Suppressor macrophage treated with lipopolysaccharide for 4 hours (primary cell): ENCODE results near the gene PARD3B.
A peak's percentile ranks its signal among the peaks of the same experiment; 100 is the strongest.

ENCODE experiments used
- DNase-seq: peaks from one replicate; pipeline ENCODE4 v3.0.0-alpha.2; 2020

PARD3B gene

DNA sequence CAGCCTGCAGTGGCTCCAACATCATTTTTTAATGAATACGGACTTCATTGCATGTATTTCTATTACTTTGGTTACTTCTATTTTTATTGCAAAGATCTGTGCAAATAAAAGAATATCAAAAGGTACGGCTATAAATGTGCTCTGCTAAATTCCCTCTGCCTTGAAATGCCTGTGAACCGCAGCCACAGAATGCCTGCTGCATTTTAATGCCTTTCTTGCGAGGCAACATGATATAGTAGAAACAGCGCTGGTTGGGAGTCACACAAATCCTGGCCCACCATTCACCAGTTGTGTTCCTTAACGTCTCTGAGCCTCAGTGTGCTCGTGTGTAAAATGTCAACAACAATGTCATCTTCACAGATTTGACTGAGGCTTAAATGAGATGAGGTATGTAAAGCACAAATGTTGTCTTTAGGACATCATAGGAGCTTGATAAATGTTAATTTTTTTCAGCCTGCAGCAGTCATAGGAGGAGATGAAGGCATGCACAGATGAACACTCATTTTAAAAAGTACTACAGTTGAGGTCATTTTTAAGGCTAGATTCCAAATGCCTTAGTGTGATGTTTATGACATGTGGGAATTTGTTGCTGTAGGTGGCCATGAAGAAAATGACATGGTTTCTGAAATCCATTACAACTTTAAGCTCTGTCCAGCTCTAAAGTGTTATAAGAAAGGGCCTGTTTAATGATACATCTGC, 949.4 kb downstream of the PARD3B start:
- no peak for DNase-seq

- no peak for DNase-seq
Observed at GRCh38 chr2:205495819-205496218, 950.5 kb downstream of the PARD3B start.

- no peak for DNase-seq
Observed at GRCh38 chr2:205496370-205496769, 951.1 kb downstream of the PARD3B start.

- DNase-seq: no peak
Observed at GRCh38 chr2:205496772-205497171, 951.5 kb downstream of the PARD3B start.

GRCh38 chr2:205499006-205499405, 953.7 kb downstream of the PARD3B start:
- DNase-seq: no peak

DNA sequence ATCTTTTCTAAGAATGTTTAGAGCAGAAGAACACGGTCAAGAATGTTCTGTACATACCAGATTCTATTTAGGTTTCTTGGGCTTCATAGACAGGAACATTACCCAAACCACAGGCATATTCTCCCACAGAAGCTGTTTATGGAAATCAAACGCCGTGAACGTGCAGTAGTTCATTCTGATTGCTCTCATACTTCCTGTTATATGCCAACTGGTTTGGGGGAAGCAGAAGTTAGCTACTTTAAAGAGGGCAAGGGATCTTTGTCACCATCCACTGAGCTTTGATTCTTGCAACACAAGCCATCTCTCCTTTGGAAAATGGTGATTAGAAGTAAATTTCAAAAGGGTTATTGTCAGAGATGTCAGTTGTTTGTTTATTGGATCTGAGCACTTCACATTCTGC, 954.8 kb downstream of the PARD3B start:
- DNase-seq: peak; percentile 19

DNA sequence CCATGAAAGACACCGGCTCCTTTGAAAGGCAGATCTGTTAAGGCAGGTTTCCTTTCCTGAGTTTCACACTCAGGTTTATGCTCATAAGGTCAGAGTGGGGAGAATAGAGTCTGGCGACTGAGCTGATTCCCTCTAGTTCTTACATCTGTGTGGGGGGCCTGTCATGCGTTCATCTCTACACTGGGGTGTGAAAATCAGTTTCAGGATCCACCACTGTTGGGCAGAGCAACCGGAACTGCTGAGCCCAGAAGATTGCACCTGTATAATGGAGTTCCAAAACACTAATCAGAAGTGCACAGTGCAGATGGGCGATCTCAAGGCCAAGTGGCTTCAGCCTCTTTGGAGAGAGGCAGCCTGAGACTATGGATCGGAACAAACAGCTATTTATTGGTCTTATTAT, 955.7 kb downstream of the PARD3B start:
- no peak for DNase-seq

- no peak for DNase-seq
Observed at GRCh38 chr2:205501826-205502225, 956.6 kb downstream of the PARD3B start.

- no peak for DNase-seq
Observed at GRCh38 chr2:205505371-205505770, 960.1 kb downstream of the PARD3B start.

DNA sequence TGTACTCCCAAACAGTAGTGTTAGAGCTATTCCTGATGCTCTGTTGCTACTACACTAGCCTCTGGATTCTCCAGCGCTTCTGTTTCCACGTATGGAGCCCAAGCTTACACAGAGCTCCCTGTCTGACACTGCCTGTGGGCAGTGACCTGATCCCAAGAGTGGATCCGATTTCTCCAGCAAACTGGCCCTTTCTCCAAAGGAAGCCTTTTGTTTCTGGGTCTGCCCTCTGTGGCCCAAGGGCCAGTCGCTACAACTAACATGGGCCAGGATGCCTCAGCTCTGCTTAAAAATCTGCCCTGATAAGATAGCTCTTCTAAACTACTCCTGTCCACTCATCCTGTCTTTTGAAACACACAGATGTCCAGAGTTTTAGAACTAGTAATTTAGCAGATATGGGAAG, 964.4 kb downstream of the PARD3B start:
- DNase-seq: no peak

- no peak for DNase-seq
Observed at GRCh38 chr2:205510345-205510744, 965.1 kb downstream of the PARD3B start.

- DNase-seq: no peak
Observed at GRCh38 chr2:205511221-205511620, 965.9 kb downstream of the PARD3B start.

DNA sequence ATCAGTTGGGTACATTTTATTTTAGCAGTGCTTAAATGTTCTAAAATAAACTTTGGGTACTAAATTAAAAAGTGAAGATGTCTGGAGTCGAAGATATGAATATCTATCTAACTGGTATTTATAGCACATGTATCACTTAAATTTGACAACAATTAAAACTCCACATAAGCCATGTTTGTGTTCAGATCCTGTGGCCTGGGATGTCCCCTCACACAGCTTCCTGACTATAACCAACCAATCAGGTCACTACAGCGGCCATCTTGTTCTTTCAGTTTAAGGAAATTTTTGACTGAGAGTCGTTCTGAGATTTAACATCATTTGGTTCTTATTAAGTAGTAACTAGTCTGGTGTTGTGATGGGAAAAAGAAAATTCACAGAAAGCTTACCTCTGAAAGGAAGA, 966.4 kb downstream of the PARD3B start:
- DNase-seq: no peak

DNA sequence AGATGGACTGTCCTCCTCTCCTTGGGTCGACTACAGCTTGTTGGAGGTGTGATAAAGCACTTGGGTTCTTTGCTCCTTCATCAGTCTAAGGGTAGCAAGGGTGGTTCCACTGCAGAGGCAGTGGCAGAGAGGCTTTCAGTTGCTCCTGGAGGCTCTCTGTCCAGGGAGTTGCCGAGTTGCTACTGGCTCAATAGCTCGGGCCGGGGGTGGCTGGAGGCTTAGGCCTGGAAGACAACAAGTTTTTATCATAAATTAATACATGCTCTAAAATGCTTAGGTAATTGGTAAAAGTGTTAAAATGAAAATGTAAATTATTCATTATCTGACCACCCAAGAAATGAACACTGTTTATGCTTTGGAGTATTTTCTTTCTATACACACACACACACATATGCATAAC, 975.0 kb downstream of the PARD3B start:
- DNase-seq: no peak

DNA sequence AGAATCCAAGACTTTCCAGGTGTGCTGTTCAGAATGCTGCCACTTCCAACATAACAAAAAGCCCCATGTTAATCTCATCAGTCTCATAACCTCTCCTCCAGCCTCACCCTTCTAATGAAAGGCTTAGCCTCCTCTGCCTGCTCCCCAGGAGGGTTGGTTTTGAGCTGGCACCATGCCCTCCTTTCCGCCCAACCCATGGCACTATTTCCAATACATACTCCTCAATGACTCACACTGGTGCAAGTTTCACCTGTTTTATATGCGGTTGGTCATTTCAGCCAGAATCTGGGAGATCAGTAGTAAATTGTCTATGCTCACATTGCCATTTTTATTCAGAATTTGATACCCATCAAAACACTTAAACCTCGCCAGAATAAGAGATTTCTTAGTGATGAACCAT, 979.4 kb downstream of the PARD3B start:
- no peak for DNase-seq

DNA sequence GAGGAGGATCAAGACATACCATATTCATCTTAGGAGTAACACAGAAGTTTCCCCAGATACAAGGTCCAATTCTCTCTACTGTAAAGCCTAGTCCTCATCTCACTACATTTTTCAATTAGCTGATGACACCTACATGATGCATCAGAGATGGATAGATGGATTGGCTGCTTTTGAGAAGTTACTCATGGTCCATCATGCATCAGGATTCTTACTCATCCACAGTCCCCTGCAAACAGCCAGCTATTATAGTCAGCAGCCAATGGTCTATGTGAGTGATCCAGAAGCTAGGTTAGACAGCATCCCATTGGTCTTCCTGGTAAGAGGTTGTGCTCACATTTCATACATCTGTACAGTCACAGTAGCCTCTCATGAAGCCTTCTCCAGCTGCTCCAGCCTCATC, 982.5 kb downstream of the PARD3B start:
- no peak for DNase-seq

DNA sequence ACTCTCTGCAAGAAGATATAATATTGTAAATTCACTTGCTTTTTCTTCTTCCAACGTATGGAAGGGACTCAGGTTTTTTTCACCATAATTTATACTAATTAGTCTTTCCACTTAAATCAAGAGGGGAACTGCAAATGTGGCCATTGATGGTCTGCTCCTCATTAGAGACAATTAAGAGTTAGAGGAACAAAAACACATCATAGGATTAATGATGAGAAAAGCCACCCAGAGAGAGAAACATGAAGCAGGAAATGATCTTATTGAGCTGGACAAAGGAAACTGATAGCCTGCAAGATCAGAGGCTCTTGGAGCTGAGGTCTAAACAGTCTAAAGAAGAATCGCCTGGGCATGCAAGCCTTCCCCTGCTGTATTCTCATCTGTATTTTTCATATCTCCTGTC, 985.8 kb downstream of the PARD3B start:
- DNase-seq: no peak

DNA sequence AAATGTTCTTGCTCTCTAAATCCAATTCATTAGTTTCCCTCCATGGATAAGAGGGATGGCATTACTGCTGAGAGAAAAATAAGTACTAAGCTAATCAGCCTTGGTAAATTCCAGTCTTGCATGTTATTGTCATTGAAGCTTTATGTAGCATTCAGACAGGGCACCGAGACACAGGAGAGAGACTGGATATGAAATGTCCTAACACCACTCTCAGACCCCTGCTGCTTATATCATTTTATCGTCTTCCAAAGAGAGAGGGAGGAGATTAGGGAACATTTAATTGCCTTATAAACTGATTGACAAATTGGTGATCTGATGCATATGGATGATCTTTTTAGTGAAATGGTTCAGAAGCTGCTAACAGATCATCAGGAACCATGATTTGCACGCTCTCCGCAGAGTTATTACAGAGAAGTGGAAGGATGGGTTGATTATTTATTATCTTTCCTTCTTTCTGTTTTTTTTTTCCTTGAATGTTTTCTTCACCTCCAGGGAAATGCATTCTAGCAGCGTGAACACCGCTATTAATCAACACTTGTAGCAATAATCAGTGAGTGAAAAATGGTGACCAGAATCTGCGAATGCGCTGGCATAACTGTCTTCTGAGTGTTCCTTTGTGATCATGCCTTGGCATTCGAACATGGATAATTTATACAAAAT, 986.3 kb downstream of the PARD3B start:
- no peak for DNase-seq

- no peak for DNase-seq
Observed at GRCh38 chr2:205535001-205535400, 989.7 kb downstream of the PARD3B start.

GRCh38 chr2:205539603-205540002, 994.3 kb downstream of the PARD3B start:
- DNase-seq: no peak

GRCh38 chr2:205540036-205540435, 994.8 kb downstream of the PARD3B start:
- peak; percentile 34 for DNase-seq

DNA sequence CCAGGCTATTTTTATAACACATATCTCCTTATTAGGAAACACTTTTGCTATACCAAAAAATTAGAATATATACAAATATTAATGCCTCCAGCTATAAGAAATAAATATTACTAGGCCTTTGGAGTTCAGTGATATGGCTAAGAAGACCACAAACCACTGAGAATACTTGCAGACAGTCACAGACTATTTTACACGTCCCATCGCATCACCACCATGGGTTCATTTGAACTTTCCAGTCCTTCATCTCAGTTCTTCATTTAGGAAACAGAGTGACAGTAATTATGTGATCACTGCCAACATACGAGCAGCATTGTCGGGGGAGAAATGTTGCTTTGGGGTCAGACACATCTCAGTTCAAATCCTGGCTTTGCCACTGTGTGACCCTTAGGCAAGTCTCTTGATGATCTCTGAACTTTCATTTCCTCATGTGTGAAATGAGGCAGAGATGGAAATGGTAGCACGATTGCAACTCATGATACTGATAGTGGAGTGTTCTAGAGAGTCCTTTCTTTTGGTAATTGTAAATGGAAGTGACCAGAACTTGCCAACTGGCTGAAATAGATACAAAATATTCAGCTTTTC, 998.1 kb downstream of the PARD3B start:
- DNase-seq: peak; percentile 73

GRCh38 chr2:205543937-205544702, 998.8 kb downstream of the PARD3B start:
- DNase-seq: peak; percentile 63
